Measurements from ENCODE around the gene DENND2C.

DENND2C gene

DNA sequence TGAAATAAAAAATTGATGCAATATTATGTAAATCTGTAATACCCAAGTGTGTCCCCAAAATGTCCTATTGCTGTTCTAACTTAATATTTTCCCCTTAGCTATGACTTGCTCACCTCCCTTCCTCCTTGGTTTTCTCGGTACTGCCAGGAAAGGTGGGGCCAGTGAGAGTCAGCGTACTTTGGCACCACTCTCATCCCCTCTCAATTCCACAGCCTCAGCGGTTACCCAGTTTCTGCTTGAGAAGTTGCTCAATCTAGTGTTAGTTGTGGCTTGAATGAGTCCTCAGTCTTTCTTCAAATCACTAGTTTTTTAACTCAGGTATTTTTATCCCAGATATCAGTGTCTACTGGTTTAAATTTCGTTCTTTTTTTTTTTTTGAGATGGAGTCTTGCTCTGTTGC is 120.7 kb downstream of the DENND2C start:
- Histone ChIP-seq H2AFZ (no peak overlapping the region), H3K9ac (no peak overlapping the region), H3K36me3 (ENCODE audit: control insufficient read depth, insufficient read depth, low read length) (no peaks in the 10 kb centered on the region), H3K27me3 (ENCODE audit: control insufficient read depth, insufficient read depth, low read length) (no peaks in the 10 kb centered on the region), H3K4me3 (ENCODE audit: low read depth, low read length) (no peak overlapping the region), H3K4me2 (ENCODE audit: low read length) (no peak overlapping the region), H3K9me3 (ENCODE audit: control insufficient read depth, low read length) (no peaks in the 10 kb centered on the region), H3K27ac (no peak overlapping the region), H3K79me2 (no peaks in the 10 kb centered on the region), H3K4me1 (no peaks in the 10 kb centered on the region)
- TF ChIP-seq, protein P1, sequence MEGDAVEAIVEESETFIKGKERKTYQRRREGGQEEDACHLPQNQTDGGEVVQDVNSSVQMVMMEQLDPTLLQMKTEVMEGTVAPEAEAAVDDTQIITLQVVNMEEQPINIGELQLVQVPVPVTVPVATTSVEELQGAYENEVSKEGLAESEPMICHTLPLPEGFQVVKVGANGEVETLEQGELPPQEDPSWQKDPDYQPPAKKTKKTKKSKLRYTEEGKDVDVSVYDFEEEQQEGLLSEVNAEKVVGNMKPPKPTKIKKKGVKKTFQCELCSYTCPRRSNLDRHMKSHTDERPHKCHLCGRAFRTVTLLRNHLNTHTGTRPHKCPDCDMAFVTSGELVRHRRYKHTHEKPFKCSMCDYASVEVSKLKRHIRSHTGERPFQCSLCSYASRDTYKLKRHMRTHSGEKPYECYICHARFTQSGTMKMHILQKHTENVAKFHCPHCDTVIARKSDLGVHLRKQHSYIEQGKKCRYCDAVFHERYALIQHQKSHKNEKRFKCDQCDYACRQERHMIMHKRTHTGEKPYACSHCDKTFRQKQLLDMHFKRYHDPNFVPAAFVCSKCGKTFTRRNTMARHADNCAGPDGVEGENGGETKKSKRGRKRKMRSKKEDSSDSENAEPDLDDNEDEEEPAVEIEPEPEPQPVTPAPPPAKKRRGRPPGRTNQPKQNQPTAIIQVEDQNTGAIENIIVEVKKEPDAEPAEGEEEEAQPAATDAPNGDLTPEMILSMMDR (IDR thresholded peaks at IDR 0.05): no peak

DNA sequence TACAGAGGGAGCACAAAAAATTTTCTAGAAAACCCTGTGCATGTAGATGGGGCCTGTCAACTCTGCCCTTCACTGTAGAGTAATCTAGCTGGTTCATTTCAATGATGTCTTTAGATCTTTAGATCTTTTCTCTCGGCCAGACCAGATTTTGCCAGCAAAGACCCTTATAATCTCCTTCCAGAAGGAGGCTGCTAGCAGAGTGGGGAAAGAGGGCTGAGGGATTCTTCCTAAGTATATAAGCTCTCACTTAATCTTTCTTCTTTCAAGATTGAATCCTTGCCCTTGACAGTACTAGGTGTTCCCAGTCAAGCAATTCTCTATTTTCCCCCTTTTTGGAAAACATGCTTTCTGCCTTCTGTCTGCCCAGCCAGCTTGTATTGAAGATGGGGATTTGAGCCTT is 122.8 kb downstream of the DENND2C start:
- TF ChIP-seq, protein P1 (IDR thresholded peaks at IDR 0.05): no peak

DNA sequence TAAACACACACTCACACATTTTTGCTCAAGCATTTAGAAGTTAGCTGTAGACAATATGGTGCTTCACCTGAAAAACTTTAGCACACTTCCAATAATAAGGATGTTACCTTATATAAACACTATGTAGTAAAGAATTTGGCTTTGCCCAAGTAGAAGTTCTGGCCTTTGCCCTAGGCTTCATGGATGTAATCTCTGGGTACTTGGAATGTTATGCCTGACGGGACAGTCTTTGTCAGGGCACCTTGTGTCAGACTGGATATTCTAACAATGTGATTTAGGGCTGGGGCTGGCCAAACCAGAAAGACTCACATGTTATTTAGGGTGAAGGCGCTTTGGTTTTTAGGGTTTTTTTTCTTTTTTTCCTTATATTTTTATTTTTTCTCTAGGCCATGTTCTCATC is 124.1 kb downstream of the DENND2C start:
- H3K4me3 ChIP-seq (ENCODE audit: low read depth, low read length): no peak overlapping the region
- no peak overlapping the region for H3K4me2 ChIP-seq (ENCODE audit: low read length)
- H3K36me3 ChIP-seq (ENCODE audit: control insufficient read depth, insufficient read depth, low read length): no peaks in the 10 kb centered on the region
- no peak overlapping the region for H3K27ac ChIP-seq
- H3K4me1 ChIP-seq: no peaks in the 10 kb centered on the region
- no peaks in the 10 kb centered on the region for H3K27me3 ChIP-seq (ENCODE audit: control insufficient read depth, insufficient read depth, low read length)
- no peak overlapping the region for H3K9ac ChIP-seq
- H2AFZ ChIP-seq: no peak overlapping the region
- H3K9me3 ChIP-seq (ENCODE audit: control insufficient read depth, low read length): no peaks in the 10 kb centered on the region
- no peaks in the 10 kb centered on the region for H3K79me2 ChIP-seq
- TF ChIP-seq, protein P1 (IDR thresholded peaks at IDR 0.05): no peak

More for the DNA sequence above, 122.8 kb downstream of the DENND2C start:
- Histone ChIP-seq H3K27me3 (ENCODE audit: control insufficient read depth, insufficient read depth, low read length) (no peaks in the 10 kb centered on the region), H3K79me2 (no peaks in the 10 kb centered on the region), H3K9ac (no peak overlapping the region), H3K4me1 (no peaks in the 10 kb centered on the region), H3K27ac (no peak overlapping the region), H3K9me3 (ENCODE audit: control insufficient read depth, low read length) (no peaks in the 10 kb centered on the region), H3K4me2 (ENCODE audit: low read length) (no peak overlapping the region), H3K4me3 (ENCODE audit: low read depth, low read length) (no peak overlapping the region), H2AFZ (no peak overlapping the region), H3K36me3 (ENCODE audit: control insufficient read depth, insufficient read depth, low read length) (no peaks in the 10 kb centered on the region)

DNA sequence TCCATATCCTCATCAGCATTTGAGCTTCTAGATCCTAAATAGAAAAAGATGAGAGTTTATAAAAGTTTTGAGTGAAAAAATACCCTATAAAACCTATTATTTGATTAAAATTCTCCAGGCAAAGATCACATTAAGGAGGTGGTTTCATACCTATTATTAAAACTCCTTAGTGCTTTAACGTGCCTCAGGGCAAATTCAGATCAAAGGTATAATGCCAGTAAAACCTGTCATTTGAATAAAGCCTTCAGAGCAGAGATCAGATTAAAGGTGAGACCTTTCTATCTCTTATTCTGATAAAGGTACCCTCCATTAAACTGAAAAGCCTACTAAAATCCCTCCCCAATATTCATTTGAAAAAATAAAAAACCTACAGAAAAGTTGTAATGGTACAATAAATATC is 124.5 kb downstream of the DENND2C start:
- H3K4me1 ChIP-seq: no peaks in the 10 kb centered on the region
- no peaks in the 10 kb centered on the region for H3K36me3 ChIP-seq (ENCODE audit: control insufficient read depth, insufficient read depth, low read length)
- TF ChIP-seq, protein P1 (IDR thresholded peaks at IDR 0.05): no peak
- H3K4me3 ChIP-seq (ENCODE audit: low read depth, low read length): no peak overlapping the region
- no peak overlapping the region for H2AFZ ChIP-seq
- H3K79me2 ChIP-seq: no peaks in the 10 kb centered on the region
- no peak overlapping the region for H3K9ac ChIP-seq
- no peak overlapping the region for H3K4me2 ChIP-seq (ENCODE audit: low read length)
- H3K9me3 ChIP-seq (ENCODE audit: control insufficient read depth, low read length): no peaks in the 10 kb centered on the region
- no peaks in the 10 kb centered on the region for H3K27me3 ChIP-seq (ENCODE audit: control insufficient read depth, insufficient read depth, low read length)
- no peak overlapping the region for H3K27ac ChIP-seq

DNA sequence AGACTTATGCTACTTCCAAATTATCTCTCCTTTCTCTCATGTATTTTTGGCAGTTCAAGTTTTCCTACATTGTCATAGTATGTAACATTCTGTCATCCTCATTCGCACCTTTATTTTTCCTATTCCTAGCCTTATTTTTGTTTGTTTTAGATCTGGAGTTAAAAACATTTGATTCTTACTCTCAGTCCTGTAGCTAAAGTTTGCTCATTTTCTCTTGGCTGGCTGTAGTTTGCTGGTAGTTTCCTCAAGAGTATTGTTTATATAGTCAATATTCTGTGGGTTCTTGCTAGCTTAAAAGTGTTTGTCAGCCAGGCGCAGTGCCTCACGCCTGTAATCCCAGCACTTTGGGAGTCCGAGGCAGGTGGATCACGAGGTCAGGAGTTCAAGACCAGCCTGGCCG is 129.0 kb downstream of the DENND2C start:
- Histone ChIP-seq H3K4me1 (no peaks in the 10 kb centered on the region), H3K4me3 (ENCODE audit: low read depth, low read length) (no peak overlapping the region), H2AFZ (no peak overlapping the region), H3K9ac (no peak overlapping the region), H3K79me2 (no peaks in the 10 kb centered on the region), H3K4me2 (ENCODE audit: low read length) (no peak overlapping the region), H3K27ac (no peak overlapping the region), H3K36me3 (ENCODE audit: control insufficient read depth, insufficient read depth, low read length) (no peaks in the 10 kb centered on the region), H3K27me3 (ENCODE audit: control insufficient read depth, insufficient read depth, low read length) (no peaks in the 10 kb centered on the region), H3K9me3 (ENCODE audit: control insufficient read depth, low read length) (no peaks in the 10 kb centered on the region)
- TF ChIP-seq, protein P1 (IDR thresholded peaks at IDR 0.05): no peak
